ENCODE results near the gene C14orf93.

DNA sequence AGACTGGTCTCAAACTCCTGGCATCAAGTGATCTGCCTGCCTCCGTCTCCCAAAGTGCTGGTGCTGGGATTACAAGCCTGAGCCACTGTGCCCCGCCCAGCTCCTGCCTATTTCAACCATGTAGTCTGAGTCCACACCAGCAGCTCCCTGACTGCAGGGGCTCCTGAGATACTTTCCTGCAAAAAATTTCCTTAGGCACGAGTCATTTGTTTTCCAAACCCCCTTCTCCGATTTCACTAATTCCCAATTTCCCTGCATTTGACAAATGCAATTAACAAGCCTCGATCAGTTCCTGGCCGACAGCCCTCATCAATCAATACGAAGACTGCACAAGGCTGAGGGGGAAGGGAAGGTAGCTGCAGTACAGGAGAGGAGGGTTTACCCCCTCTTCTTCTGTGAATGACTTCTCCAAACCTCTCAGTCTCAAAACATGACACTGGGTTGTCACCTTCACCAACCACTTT is 14.7 kb upstream of the C14orf93 start:
- TF ChIP-seq, protein P1, sequence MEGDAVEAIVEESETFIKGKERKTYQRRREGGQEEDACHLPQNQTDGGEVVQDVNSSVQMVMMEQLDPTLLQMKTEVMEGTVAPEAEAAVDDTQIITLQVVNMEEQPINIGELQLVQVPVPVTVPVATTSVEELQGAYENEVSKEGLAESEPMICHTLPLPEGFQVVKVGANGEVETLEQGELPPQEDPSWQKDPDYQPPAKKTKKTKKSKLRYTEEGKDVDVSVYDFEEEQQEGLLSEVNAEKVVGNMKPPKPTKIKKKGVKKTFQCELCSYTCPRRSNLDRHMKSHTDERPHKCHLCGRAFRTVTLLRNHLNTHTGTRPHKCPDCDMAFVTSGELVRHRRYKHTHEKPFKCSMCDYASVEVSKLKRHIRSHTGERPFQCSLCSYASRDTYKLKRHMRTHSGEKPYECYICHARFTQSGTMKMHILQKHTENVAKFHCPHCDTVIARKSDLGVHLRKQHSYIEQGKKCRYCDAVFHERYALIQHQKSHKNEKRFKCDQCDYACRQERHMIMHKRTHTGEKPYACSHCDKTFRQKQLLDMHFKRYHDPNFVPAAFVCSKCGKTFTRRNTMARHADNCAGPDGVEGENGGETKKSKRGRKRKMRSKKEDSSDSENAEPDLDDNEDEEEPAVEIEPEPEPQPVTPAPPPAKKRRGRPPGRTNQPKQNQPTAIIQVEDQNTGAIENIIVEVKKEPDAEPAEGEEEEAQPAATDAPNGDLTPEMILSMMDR (IDR thresholded peaks at IDR 0.05; ENCODE audit: low read depth, low read length, poor library complexity, severe bottlenecking): no peak
- TF ChIP-seq EZH2phosphoT487 (IDR thresholded peaks at IDR 0.05; ENCODE audit: borderline replicate concordance, low read length): no peak
